OCI-LY7 (cell line): ENCODE data around the gene SIDT1. TPM values are rescaled to one million over a fixed set of nuclear protein-coding genes. Genes with fewer than 3 reads are reported as not detected.

Source experiments
- BruUV-seq: library from RNA; stranded (reverse); fragments of 400-500 nt; replicated peaks from 2 replicates; lab custom pipeline; 2021; lab: Mats Ljungman, UMichigan
- CTCF ChIA-PET: fragments of 300-600 bp; sonication (Branson Sonifier 250); formaldehyde crosslinking; loops from one replicate; lab custom pipeline; 2022; ENCODE audit warnings: antibody characterized with exemption; ENCODE audit not compliant: unreplicated experiment; lab: Charles Lee
- POLR2A ChIA-PET: fragments of 300-600 bp; sonication (Branson Sonifier 250); formaldehyde crosslinking; loops from one replicate; lab custom pipeline; 2022; ENCODE audit warnings: antibody characterized with exemption; lab: Charles Lee
- DNase-seq: peaks from one replicate; pipeline ENCODE4 v3.0.0-alpha.2; 2015; ENCODE audit warnings: low spot score
- H2AFZ ChIP-seq: fragments of 200-600 bp; sonication (generic), shearing (Covaris generic); 2 replicates; pipeline ENCODE4 v1.6.1; 2014; ENCODE audit warnings: mild to moderate bottlenecking, antibody characterized with exemption, low read length, moderate library complexity
- H3K27ac ChIP-seq: fragments of 200-600 bp; sonication (generic); 2 replicates; pipeline ENCODE4 v1.5.1; 2014; ENCODE audit warnings: mixed run types, low read depth, mild to moderate bottlenecking, moderate library complexity, low read length, inconsistent platforms; ENCODE audit not compliant: poor library complexity, severe bottlenecking
- H3K36me3 ChIP-seq: fragments of 200-600 bp; sonication (generic); 2 replicates; pipeline ENCODE4 v1.6.1; 2014; ENCODE audit warnings: mild to moderate bottlenecking, antibody characterized with exemption, low read length, moderate library complexity, mixed read lengths; ENCODE audit not compliant: insufficient read depth
- H3K4me1 ChIP-seq: fragments of 200-600 bp; sonication (generic); 2 replicates; pipeline ENCODE4 v1.5.1; 2014; ENCODE audit warnings: mild to moderate bottlenecking, low read length; ENCODE audit not compliant: insufficient read depth, poor library complexity, severe bottlenecking
- H3K4me2 ChIP-seq: fragments of 200-600 bp; sonication (generic); 2 replicates; pipeline ENCODE4 v1.6.1; 2014; ENCODE audit warnings: mild to moderate bottlenecking, low read length
- H3K4me3 ChIP-seq: fragments of 200-600 bp; sonication (generic); 2 replicates; pipeline ENCODE4 v1.5.1; 2014; ENCODE audit warnings: mild to moderate bottlenecking, low read depth, low read length; ENCODE audit not compliant: poor library complexity, severe bottlenecking
- H3K79me2 ChIP-seq: fragments of 200-600 bp; sonication (generic); 2 replicates; pipeline ENCODE4 v1.6.1; 2016; ENCODE audit warnings: low read depth, mild to moderate bottlenecking, low read length, moderate library complexity, mixed read lengths; ENCODE audit not compliant: insufficient read depth
- H3K9me2 ChIP-seq: fragments of 200-600 bp; sonication (generic); 2 replicates; pipeline ENCODE4 v1.6.1; 2016; ENCODE audit warnings: mild to moderate bottlenecking, low read length, mixed read lengths; ENCODE audit not compliant: insufficient read depth
- H3K9me3 ChIP-seq: fragments of 200-600 bp; sonication (generic); 2 replicates; pipeline ENCODE4 v1.6.1; 2014; ENCODE audit warnings: mild to moderate bottlenecking, mixed run types, low read length, mixed read lengths
- H4K20me1 ChIP-seq: fragments of 200-600 bp; sonication (generic); 2 replicates; pipeline ENCODE4 v1.6.1; 2014; ENCODE audit warnings: mild to moderate bottlenecking, antibody characterized with exemption, low read length, moderate library complexity, mixed read lengths; ENCODE audit not compliant: insufficient read depth
- CTCF ChIP-seq: fragments of 200-600 bp; sonication (generic); conservative IDR thresholded peaks from 2 replicates; pipeline ENCODE4 v1.5.1; 2014; ENCODE audit warnings: mild to moderate bottlenecking, antibody characterized with exemption, low read length, moderate library complexity, mixed read lengths
- EZH2phosphoT487 ChIP-seq: fragments of 200-600 bp; sonication (generic); IDR thresholded peaks from 2 replicates; pipeline ENCODE4 v1.6.1; 2018; ENCODE audit warnings: low read depth, borderline replicate concordance, mild to moderate bottlenecking, mixed run types, antibody characterized with exemption, low read length, moderate library complexity, mixed read lengths
- intact Hi-C: fragments of 100-400 bp; cut with micrococcal nuclease; formaldehyde crosslinking; loops from one replicate; pipeline ENCODE4 v1.10.0; 2022; ENCODE audit not compliant: unreplicated experiment
- total RNA-seq, 2 experiments: library from RNA; depleted of rRNA in 1 of 2; stranded (reverse); fragments of >200 nt in 1 of 2; shearing (Covaris generic) in 1 of 2; gene quantifications; 2 replicates each; pipeline ENCODE4 v1.2.3, GENCODE V29; 2014 to 2022

Gene SIDT1
- total RNA-seq, 2 experiments from 2014 or later, result 7.3 to 10.3 TPM

DNA sequence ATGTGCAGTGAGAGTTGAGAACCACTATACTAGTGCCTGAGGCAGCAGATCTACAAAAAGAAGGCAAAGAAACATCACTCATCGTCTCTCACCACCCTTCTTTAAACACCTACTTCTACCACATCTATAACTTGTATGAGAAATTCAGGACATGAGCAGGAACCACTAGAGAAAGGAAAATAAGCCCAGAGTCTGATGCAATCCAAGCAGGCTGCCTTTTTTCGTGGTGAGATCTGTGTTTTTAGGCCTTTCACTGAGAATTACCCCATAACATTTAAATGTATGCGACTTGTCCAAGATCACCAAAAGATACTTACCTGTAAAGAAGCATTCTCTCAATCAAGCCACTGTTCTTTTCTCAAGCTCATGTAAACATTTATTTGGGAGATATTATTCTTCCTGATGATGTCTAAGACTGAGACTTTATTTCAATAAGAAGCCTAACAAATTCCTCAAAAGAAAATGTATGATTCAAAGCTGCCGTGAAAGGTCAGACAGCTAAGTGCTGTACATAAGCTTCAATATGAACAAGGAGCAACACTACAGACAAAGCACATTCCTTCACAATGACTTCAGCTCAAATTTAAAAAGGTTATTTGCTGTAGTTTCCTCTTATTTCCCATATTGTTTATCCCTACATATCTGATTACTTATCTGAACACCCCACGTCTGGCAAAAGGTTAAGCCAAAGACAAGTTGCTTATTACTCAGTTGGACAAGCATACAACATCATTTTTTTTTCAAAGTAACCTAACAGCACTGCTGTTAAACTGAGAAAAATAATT, 33.9 kb upstream of the SIDT1 start:
- Histone ChIP-seq H3K9me2 (no peaks in the 10 kb centered on the region), H2AFZ (no peak overlapping the region), H3K4me2 (no peak overlapping the region), H4K20me1 (no peaks in the 10 kb centered on the region), H3K79me2 (no peaks in the 10 kb centered on the region), H3K4me1 (no peaks in the 10 kb centered on the region), H3K4me3 (no peak overlapping the region), H3K36me3 (peaks cover 35% of the 10 kb centered on the region), H3K9me3 (no peaks in the 10 kb centered on the region), H3K27ac (no peak overlapping the region)
- TF ChIP-seq EZH2phosphoT487 (no peak), CTCF (no peak)
- intact Hi-C loops, result loop anchor here (5.0 to 10.0 kb wide), 2 partner anchors 239 to 416 kb away; no protein-coding TSS in a partner anchor
- ChIA-PET POLR2A (interaction anchor here (0.6 to 1.2 kb wide), 8 partner anchors 10 to 103 kb away, joined by 3 to 7 read pairs (median 3); partner anchors contain the start of gene SPICE1), CTCF (interaction anchor here (0.6 kb wide), 2 partner anchors 66 to 159 kb away, joined by 3 read pairs; no protein-coding TSS in a partner anchor)
- no TSS peak for BruUV-seq
- DNase-seq, result no peak

GRCh38 chr3:113499081-113499480, 33.3 kb upstream of the SIDT1 start:
- H3K4me1 ChIP-seq, result no peaks in the 10 kb centered on the region
- no peaks in the 10 kb centered on the region for H4K20me1 ChIP-seq
- intact Hi-C loops, result loop anchor here (5.0 to 10.0 kb wide), 2 partner anchors 238 to 416 kb away; no protein-coding TSS in a partner anchor
- H3K36me3 ChIP-seq, result peaks cover 35% of the 10 kb centered on the region
- DNase-seq, result no peak
- H3K9me3 ChIP-seq, result no peaks in the 10 kb centered on the region
- no peak overlapping the region for H3K4me3 ChIP-seq
- H3K9me2 ChIP-seq, result no peaks in the 10 kb centered on the region
- TF ChIP-seq CTCF (no peak), EZH2phosphoT487 (no peak)
- no peak overlapping the region for H3K4me2 ChIP-seq
- BruUV-seq, result no TSS peak
- ChIA-PET POLR2A (interaction anchor here (0.6 to 1.2 kb wide), 2 partner anchors 14 to 56 kb away, joined by 3 to 5 read pairs; no protein-coding TSS in a partner anchor), CTCF (interaction anchor here (0.6 kb wide), 1 partner anchor 65 kb away, joined by 3 read pairs; no protein-coding TSS in a partner anchor)
- no peak overlapping the region for H3K27ac ChIP-seq
- H3K79me2 ChIP-seq, result no peaks in the 10 kb centered on the region
- no peak overlapping the region for H2AFZ ChIP-seq

- H3K79me2 ChIP-seq, result no peaks in the 10 kb centered on the region
- TF ChIP-seq EZH2phosphoT487 (no peak), CTCF (no peak)
- H2AFZ ChIP-seq, result no peak overlapping the region
- CTCF ChIA-PET, result no interaction called here
- no peaks in the 10 kb centered on the region for H4K20me1 ChIP-seq
- H3K4me2 ChIP-seq, result no peak overlapping the region
- H3K4me3 ChIP-seq, result no peak overlapping the region
- no peaks in the 10 kb centered on the region for H3K4me1 ChIP-seq
- no peak for DNase-seq
- peaks cover 41% of the 10 kb centered on the region for H3K36me3 ChIP-seq
- intact Hi-C loops, result no loop called here
- no peaks in the 10 kb centered on the region for H3K9me3 ChIP-seq
- H3K9me2 ChIP-seq, result no peaks in the 10 kb centered on the region
- POLR2A ChIA-PET, result no interaction called here
- no peak overlapping the region for H3K27ac ChIP-seq
- BruUV-seq, result no TSS peak
Measured at GRCh38 chr3:113501597-113501996, 30.8 kb upstream of the SIDT1 start.
